ENCODE measurements around the gene EIPR1.
"Not testable (repeated sequence)": the region's sequence is repeated elsewhere in the genome, so short reads cannot be mapped to it uniquely, and the experiment has no call there.

Gene EIPR1

DNA sequence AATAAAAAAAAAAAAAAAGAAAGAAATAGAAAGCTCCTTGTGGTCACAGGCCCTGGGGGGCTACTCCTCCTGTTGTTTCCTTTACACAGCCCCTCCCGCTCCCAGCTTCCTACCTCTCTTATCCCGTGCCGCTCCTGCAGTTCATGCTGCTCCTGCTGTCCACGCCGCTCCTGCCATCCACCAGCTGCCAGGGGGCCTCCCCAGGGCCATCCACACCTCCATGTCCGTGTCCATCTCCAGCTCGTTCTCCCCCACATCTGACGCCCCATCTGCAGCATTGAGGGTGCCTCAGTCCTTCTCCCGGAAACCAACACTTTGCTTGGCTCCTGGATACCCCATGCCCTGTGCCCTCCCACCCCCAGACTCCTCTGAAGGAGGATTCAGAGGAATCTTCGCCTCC, 191.7 kb downstream of the EIPR1 start:
- no peak for DNase-seq

DNA sequence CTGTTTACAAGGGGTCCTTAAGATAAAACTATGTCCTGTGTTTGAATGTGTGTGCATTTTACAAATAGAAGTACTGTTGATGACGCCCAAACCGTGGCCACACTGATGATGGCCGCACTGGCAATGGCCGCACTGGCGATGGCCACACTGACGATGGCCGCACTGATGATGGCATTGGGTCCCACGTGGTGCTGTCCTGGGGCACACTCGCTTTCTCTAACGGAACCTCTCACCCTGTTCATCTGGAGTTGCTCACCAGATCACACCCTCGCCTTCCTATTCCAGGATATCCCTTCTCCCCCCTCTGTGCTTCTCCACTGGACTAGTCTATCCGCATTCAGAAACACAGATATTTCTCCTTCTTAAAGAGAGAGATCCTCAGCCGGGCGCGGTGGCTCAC, 192.4 kb downstream of the EIPR1 start:
- DNase-seq, result no peak

- DNase-seq, result no peak
These were observed 193.5 kb downstream of the EIPR1 start for GRCh38 chr2:3184167-3184566.

- no peak for DNase-seq
These were observed 193.9 kb downstream of the EIPR1 start for GRCh38 chr2:3183766-3184165.

GRCh38 chr2:3182848-3183247, 194.8 kb downstream of the EIPR1 start:
- no peak for DNase-seq

DNA sequence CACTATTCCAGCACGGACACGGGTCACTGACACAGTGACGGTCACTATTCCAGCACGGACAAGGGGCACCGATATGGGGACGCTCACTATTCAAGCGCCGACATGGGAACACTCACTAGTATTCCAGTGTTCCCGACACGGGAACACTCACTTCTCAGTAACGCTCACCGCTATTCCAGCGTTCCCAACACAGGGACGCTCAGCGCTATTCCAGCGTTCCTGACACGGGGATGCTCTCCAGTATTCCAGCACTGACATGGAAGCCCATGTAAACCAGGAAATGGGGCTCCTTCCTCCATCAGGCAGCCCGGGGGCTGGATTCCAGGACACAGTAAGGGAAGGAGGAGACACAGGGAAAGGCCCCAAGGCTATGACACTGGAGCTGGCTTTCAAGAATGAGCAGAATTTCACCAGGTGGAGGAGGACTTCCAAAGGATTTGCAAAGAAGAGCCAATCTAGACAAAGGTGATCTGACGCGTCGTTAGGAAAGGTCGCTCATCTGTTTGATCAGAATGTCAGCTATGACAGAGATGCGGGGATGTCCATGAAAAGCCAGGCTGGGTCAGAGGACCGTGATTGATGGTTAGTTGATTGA, 196.1 kb downstream of the EIPR1 start:
- DNase-seq, result no peak

DNA sequence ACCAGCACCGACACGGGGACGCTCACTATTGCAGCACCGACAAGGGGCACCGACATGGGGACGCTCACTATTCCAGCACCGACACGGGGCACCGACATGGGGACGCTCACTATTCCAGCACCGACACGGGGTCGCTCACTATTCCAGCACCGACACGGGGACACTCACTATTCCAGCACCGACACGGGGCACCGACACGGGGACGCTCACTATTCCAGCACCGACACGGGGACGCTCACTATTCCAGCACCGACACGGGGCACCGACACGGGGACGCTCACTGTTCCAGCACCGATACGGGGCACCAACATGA, 196.8 kb downstream of the EIPR1 start:
- not testable (repeated sequence) for DNase-seq

DNA sequence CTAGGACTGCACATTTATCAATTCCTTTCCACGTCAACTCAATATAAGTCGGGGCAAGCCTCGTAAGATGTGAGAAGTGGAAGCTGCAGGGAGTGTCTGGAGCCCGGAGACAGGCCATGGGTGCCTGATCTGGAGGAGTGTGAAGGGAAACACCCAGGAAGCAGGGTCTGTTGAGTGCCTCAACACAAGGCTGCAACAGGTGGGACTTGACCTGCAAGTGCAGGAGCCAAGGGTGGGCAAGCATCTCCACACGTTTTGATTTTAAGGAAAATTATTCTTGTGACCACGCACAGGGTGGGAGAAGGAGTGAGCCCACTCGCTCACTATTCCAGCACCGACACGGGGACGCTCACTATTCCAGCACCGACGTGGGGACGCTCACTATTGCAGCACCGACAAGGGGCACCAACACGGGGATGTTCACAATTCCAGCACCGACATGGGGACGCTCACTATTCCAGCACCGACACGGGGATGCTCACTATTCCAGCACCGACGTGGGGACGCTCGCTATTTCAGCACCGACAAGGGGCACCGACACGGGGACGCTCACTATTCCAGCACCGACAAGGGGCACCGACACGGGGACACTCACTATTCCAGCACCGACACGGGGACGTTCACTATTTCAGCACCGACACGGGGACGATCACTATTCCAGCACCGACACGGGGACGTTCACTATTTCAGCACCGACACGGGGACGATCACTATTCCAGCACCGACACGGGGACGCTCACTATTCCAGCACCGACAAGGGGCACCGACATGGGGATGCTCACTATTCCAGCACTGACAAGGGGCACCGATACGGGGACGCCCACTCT, 197.3 kb downstream of the EIPR1 start:
- no peak for DNase-seq

GRCh38 chr2:3179626-3180025, 198.0 kb downstream of the EIPR1 start:
- no peak for DNase-seq

DNA sequence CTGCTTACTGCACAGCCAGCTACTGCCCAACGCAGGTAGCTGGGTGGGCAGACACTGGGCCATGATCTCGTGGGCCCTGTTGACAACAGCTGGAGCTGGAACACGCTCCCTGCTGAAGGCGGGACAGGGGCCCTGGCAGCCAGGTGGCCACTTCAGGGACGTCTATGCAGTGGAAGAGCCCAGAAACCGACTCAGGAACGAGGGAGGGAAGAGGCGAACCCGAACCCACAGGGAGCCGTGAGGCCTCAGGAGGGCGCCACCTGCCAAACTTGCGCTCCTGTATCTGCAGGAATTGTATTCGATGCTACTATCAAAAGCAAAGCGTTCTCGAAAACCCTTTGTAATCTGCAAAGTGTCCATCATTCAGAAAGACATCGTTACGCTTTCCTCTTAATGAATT, 198.4 kb downstream of the EIPR1 start:
- DNase-seq, result no peak

DNA sequence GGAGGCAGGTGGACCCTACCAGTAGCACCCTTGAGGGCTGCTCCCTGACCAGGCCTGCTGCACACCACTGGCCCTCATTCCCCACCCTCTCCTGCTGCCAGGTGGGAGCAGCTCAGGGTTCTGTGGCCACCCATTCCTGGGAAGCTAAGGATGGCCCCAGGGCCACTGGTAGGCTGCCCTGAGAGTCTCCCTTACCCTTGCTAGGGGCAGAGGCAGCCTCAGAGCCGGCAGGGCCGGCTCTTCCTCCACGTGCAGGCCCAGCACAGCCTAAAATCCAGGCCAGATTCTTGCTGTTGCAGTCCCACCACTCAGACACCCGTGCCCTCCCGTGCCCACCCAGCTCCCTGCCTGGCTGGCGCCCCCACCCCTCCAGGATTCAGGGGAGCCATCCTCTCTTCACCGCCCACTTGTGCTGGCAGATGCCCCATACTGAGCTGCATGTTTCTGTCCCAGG, 199.0 kb downstream of the EIPR1 start:
- no peak for DNase-seq

GRCh38 chr2:3177891-3178577, 199.6 kb downstream of the EIPR1 start:
- DNase-seq, result no peak

GRCh38 chr2:3176869-3177255, 200.8 kb downstream of the EIPR1 start:
- DNase-seq, result no peak

GRCh38 chr2:3176071-3176868, 201.3 kb downstream of the EIPR1 start:
- DNase-seq, result no peak

GRCh38 chr2:3175568-3175955, 202.1 kb downstream of the EIPR1 start:
- no peak for DNase-seq

DNA sequence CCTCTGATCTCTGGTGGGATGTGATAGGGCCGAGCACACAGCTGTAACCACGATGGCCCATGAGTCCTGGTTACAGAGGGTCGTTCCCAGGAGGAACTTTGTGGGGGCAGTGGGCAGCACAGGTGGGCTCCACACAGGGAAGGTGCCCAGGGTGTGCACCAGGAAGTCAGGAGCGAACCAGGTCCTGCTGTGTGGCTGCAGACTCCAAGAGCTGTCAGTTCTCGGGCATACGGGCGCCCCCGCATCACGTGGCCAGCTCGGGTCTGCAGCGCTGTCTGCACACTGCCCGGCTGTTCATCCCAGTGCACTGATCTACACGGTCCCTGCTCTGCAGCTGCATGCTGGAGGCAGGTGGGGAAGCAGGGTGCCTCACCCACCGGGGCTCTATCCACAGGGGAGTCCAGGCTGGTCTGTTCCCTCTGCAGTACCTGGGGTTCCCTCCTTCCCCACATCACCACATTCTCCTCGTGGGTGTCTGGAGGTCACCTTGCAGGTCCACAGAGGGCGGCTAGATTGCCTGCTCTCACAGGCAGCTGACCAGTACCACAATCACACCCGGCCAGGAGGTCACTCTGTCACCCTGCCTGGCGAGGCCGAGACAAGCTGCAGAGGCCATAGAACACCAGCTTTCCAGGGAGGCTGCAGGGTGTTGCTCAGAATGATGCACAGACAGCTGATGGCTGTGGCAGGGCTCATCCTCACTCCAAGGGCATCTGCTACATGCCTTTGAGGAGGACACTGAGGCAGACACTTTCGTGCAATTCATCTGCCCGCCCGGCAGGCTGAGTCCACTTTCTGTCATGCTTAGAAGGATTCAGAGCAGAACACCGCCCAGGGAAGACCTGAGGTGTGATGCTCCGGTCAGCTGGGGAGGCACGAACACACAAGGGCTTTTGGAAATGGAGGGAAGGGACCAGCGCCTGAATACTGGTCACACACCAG, 202.7 kb downstream of the EIPR1 start:
- no peak for DNase-seq

- DNase-seq, result no peak
These were observed 204.6 kb downstream of the EIPR1 start for GRCh38 chr2:3173031-3173430.

GRCh38 chr2:3172265-3172935, 205.2 kb downstream of the EIPR1 start:
- no peak for DNase-seq

GRCh38 chr2:3171564-3172264, 205.9 kb downstream of the EIPR1 start:
- peak; percentile 48 for DNase-seq

GRCh38 chr2:3170792-3171455, 206.7 kb downstream of the EIPR1 start:
- DNase-seq, result no peak
